ENCODE data around the gene CNBD2.

Gene CNBD2

DNA sequence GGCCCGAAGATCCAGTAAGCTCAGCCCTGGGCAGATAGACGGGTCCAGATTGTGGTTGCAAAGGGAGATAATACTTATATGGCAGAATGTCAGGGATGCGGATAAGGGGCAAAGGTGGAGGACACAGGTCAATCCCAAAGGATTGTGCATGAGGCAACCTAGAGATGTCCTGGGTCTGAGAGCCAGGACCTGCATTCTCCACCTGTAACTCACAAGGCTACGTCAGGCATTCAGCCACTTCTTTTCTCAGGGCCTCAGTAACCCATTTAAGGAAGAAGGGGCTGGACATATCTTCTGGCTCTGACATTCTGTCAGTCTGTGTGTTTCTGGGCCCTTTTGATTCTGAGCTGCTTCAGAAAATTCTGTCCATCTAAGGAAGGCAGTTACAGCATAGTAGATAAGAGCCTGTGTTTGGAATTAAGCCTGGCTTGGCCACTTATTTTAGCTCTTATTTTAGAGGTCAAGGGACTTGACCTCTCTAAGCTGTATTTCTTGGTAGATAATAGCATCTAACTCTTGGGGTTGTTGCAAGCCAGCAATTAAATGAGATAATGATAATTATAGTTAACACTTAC is 40.2 kb downstream of the CNBD2 start:
- POLR2A ChIA-PET = no interaction called here
- CTCF ChIA-PET = interaction anchor here (0.6 to 3.6 kb wide), 7 partner anchors 11 to 130 kb away, joined by 4 to 23 read pairs (median 8); no protein-coding TSS in a partner anchor

GRCh38 chr20:36010076-36010475 is 41.7 kb downstream of the CNBD2 start:
- H3K9me3 ChIP-seq (ENCODE audit: control insufficient read depth, insufficient read depth, low read depth, low read length) = no peaks in the 10 kb centered on the region
- TF ChIP-seq PRDM6 (tag by site-specific recombination; IDR thresholded peaks at IDR 0.05) (no peak), ZNF560 (tag by site-specific recombination; IDR thresholded peaks at IDR 0.05; ENCODE audit: borderline replicate concordance) (no peak), ZNF585B (tag by site-specific recombination; IDR thresholded peaks at IDR 0.05) (no peak), ZNF658 (tag by site-specific recombination; IDR thresholded peaks at IDR 0.05) (no peak), ZNF23 (tag by site-specific recombination; IDR thresholded peaks at IDR 0.05; ENCODE audit: borderline replicate concordance) (no peak), KLF10 (tag by site-specific recombination; IDR thresholded peaks at IDR 0.05) (no peak), ZNF610 (tag by site-specific recombination; IDR thresholded peaks at IDR 0.05; ENCODE audit: borderline replicate concordance) (no peak), ZIC2 (tag by site-specific recombination; IDR thresholded peaks at IDR 0.05) (no peak), ZNF37A (tag by site-specific recombination; IDR thresholded peaks at IDR 0.05) (no peak)
- TF ChIP-seq, protein P1, sequence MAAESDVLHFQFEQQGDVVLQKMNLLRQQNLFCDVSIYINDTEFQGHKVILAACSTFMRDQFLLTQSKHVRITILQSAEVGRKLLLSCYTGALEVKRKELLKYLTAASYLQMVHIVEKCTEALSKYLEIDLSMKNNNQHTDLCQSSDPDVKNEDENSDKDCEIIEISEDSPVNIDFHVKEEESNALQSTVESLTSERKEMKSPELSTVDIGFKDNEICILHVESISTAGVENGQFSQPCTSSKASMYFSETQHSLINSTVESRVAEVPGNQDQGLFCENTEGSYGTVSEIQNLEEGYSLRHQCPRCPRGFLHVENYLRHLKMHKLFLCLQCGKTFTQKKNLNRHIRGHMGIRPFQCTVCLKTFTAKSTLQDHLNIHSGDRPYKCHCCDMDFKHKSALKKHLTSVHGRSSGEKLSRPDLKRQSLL (tag by site-specific recombination; IDR thresholded peaks at IDR 0.05) = no peak
- H3K4me1 ChIP-seq (ENCODE audit: control insufficient read depth, insufficient read depth, low read length) = no peaks in the 10 kb centered on the region
- no peaks in the 10 kb centered on the region for H3K36me3 ChIP-seq (ENCODE audit: control insufficient read depth in 2 of 2, insufficient read depth in 1 of 2, low read length in 2 of 2)
- no peak overlapping the region for H3K27ac ChIP-seq (ENCODE audit: extremely low read depth, low read depth, low read length)
- no peak overlapping the region for H3K4me3 ChIP-seq (ENCODE audit: low read depth, low read length)
- POLR2A ChIA-PET = no interaction called here
- CTCF ChIA-PET = interaction anchor here (0.7 to 2.7 kb wide), 2 partner anchors 17 to 19 kb away, joined by 4 to 16 read pairs; no protein-coding TSS in a partner anchor

More for the DNA sequence above, 40.2 kb downstream of the CNBD2 start:
- H3K36me3 ChIP-seq (ENCODE audit: control insufficient read depth in 2 of 2, insufficient read depth in 1 of 2, low read length in 2 of 2) = no peaks in the 10 kb centered on the region
- no peak overlapping the region for H3K27ac ChIP-seq (ENCODE audit: extremely low read depth, low read depth, low read length)
- H3K9me3 ChIP-seq (ENCODE audit: control insufficient read depth, insufficient read depth, low read depth, low read length) = no peaks in the 10 kb centered on the region
- no peak for TF ChIP-seq ZSCAN30 (tag by site-specific recombination; IDR thresholded peaks at IDR 0.05)
- no peak for TF ChIP-seq ELK4 (IDR thresholded peaks at IDR 0.05; ENCODE audit: borderline replicate concordance, low read depth, low read length)
- TF ChIP-seq YY1 (tag by site-specific recombination; IDR thresholded peaks at IDR 0.05) = no peak
- TF ChIP-seq PRDM6 (tag by site-specific recombination; IDR thresholded peaks at IDR 0.05) = no peak
- no peak for TF ChIP-seq ZNF473 (tag by site-specific recombination; IDR thresholded peaks at IDR 0.05)
- no peak for TF ChIP-seq ZBTB7A (tag by site-specific recombination; IDR thresholded peaks at IDR 0.05; ENCODE audit: low read depth)
- H3K4me3 ChIP-seq (ENCODE audit: low read depth, low read length) = no peak overlapping the region
- H3K4me1 ChIP-seq (ENCODE audit: control insufficient read depth, insufficient read depth, low read length) = no peaks in the 10 kb centered on the region

DNA sequence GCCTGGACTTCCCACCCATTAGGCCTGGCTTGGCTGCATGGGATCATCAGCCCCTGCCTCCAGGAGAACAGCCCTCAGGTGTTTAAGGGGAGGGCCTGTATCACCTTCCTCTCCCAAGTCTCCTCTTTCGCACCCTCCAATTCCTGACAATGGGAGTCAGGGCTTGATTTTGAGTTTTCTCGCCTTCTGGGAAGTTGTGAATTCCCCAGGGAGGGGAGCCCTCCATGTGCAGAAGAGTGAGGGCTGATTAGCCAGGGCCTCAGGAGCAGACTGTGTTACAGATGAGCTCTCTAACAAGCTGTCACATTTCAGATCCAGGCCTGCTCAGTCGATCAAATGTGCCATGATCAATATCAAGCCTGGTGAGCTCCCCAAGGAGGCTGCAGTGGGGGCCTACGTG is 42.4 kb downstream of the CNBD2 start:
- Histone ChIP-seq H3K4me1 (ENCODE audit: control insufficient read depth, insufficient read depth, low read length) (no peaks in the 10 kb centered on the region), H3K9me3 (ENCODE audit: control insufficient read depth, insufficient read depth, low read depth, low read length) (no peaks in the 10 kb centered on the region), H3K4me3 (ENCODE audit: low read depth, low read length) (no peak overlapping the region), H3K36me3 (ENCODE audit: control insufficient read depth in 2 of 2, insufficient read depth in 1 of 2, low read length in 2 of 2) (no peaks in the 10 kb centered on the region), H3K27ac (ENCODE audit: extremely low read depth, low read depth, low read length) (no peak overlapping the region)
- ChIA-PET POLR2A (no interaction called here), CTCF (interaction anchor here (1.6 kb wide), 1 partner anchor 18 kb away, joined by 9 read pairs; no protein-coding TSS in a partner anchor)
- TF ChIP-seq ZNF10 (tag by site-specific recombination; IDR thresholded peaks at IDR 0.05) = no peak
- TF ChIP-seq ZBTB17 (tag by site-specific recombination; IDR thresholded peaks at IDR 0.05) = peak; percentile 85
